Mesendoderm (in vitro differentiated cells): ENCODE results near the gene TXNL4A.

Experiments
- DNase-seq: peaks from one replicate; pipeline ENCODE4 v3.0.0; 2013
- H2AK5ac ChIP-seq: 2 replicates; pipeline ENCODE4 v1.6.1; 2013; ENCODE audit warnings: low read length, inconsistent platforms
- H2BK120ac ChIP-seq: 2 replicates; pipeline ENCODE4 v1.6.1; 2013; ENCODE audit warnings: low read depth, mild to moderate bottlenecking, low read length, moderate library complexity, mixed read lengths
- H2BK15ac ChIP-seq: replicated peaks from 2 replicates; pipeline ENCODE4 v1.6.1; 2013; ENCODE audit warnings: low read depth, mild to moderate bottlenecking, moderate library complexity
- H2BK5ac ChIP-seq: 2 replicates; pipeline ENCODE4 v1.6.1; 2013; ENCODE audit warnings: low read length, inconsistent platforms
- H3K18ac ChIP-seq: 2 replicates; pipeline ENCODE4 v1.6.1; 2013; ENCODE audit warnings: mild to moderate bottlenecking, low read length, mixed read lengths
- H3K23ac ChIP-seq: one replicate; pipeline ENCODE4 v1.6.1; 2013; ENCODE audit warnings: low read length
- H3K27ac ChIP-seq: 2 replicates; pipeline ENCODE4 v1.5.1; 2013; ENCODE audit warnings: low read depth, mild to moderate bottlenecking, inconsistent platforms, low read length, moderate library complexity
- H3K27me3 ChIP-seq: 2 replicates; pipeline ENCODE4 v1.6.1; 2013; ENCODE audit warnings: low read length, control low read depth, mild to moderate bottlenecking, inconsistent platforms; ENCODE audit not compliant: insufficient read depth, poor library complexity
- H3K36me3 ChIP-seq: 2 replicates; pipeline ENCODE4 v1.6.1; 2013; ENCODE audit warnings: low read length, inconsistent platforms; ENCODE audit not compliant: control insufficient read depth, insufficient read depth
- H3K4ac ChIP-seq: one replicate; pipeline ENCODE4 v1.6.1; 2013; ENCODE audit warnings: low read depth, mild to moderate bottlenecking, low read length, moderate library complexity
- H3K4me1 ChIP-seq: 2 replicates; pipeline ENCODE4 v1.6.1; 2013; ENCODE audit warnings: low read depth, low read length, inconsistent platforms; ENCODE audit not compliant: control insufficient read depth
- H3K4me2 ChIP-seq: 2 replicates; pipeline ENCODE4 v1.6.1; 2013; ENCODE audit warnings: low read length
- H3K4me3 ChIP-seq: 2 replicates; pipeline ENCODE4 v1.5.1; 2013; ENCODE audit warnings: mild to moderate bottlenecking, low read length
- H3K56ac ChIP-seq: one replicate; pipeline ENCODE4 v1.6.1; 2013; ENCODE audit warnings: low read length
- H3K79me1 ChIP-seq: 2 replicates; pipeline ENCODE4 v1.6.1; 2013; ENCODE audit warnings: low read length, inconsistent platforms
- H3K79me2 ChIP-seq: 2 replicates; pipeline ENCODE4 v1.6.1; 2013; ENCODE audit warnings: mild to moderate bottlenecking, low read length; ENCODE audit not compliant: control insufficient read depth, insufficient read depth
- H3K9ac ChIP-seq: 2 replicates; pipeline ENCODE4 v1.6.1; 2013; ENCODE audit warnings: low read length, inconsistent platforms
- H4K5ac ChIP-seq: one replicate; pipeline ENCODE4 v1.6.1; 2013; ENCODE audit warnings: low read length
- H4K8ac ChIP-seq: one replicate; pipeline ENCODE4 v1.6.1; 2013; ENCODE audit warnings: low read depth, mild to moderate bottlenecking, control low read depth, low read length, moderate library complexity
- WGBS: extraction: QIAGEN DNeasy Blood & Tissue Kit; methylation state at CpG from one replicate; pipeline ENCODE4 v1.1.7; 2013; ENCODE audit warnings: low lambda C conversion rate, missing lambda C conversion rate; ENCODE audit not compliant: insufficient coverage; ENCODE audit errors: extremely low coverage; 5-methylcytosine and 5-hydroxymethylcytosine counted together

Gene TXNL4A

DNA sequence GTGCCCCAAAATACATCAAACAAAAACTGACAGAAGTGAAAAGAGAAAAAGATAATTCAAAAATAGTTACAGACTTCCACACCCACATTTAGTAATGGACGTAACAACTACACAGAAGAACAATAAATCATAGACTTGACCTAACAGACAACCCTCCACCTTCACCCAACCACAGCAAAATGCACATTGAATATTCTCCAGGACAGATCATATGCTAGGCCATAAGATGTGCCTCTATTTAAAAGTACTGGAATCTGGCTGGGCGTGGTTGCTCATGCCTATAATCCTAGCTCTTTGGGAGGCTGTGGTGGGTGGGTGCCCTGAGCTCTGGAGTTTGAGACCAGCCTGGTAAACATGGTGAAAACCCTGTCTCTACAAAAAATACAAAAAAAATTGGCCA, 56.9 kb downstream of the TXNL4A start:
- no CpG with 5 or more reads among the region's 2 CpGs for WGBS
- H3K18ac ChIP-seq: no peak overlapping the region
- no peaks in the 10 kb centered on the region for H3K36me3 ChIP-seq
- no peak for DNase-seq
- no peak overlapping the region for H3K27ac ChIP-seq
- H3K27me3 ChIP-seq: no peaks in the 10 kb centered on the region
- no peak overlapping the region for H3K23ac ChIP-seq
- no peak overlapping the region for H3K4me2 ChIP-seq
- no peak overlapping the region for H2BK15ac ChIP-seq
- no peaks in the 10 kb centered on the region for H3K79me2 ChIP-seq
- H4K8ac ChIP-seq: no peak overlapping the region
- H2BK120ac ChIP-seq: no peak overlapping the region
- no peak overlapping the region for H3K9ac ChIP-seq
- no peak overlapping the region for H3K4me3 ChIP-seq
- no peak overlapping the region for H3K56ac ChIP-seq
- no peak overlapping the region for H2AK5ac ChIP-seq
- no peak overlapping the region for H2BK5ac ChIP-seq
- no peak overlapping the region for H3K4ac ChIP-seq
- no peaks in the 10 kb centered on the region for H3K79me1 ChIP-seq
- H3K4me1 ChIP-seq: no peaks in the 10 kb centered on the region
- no peak overlapping the region for H4K5ac ChIP-seq

DNA sequence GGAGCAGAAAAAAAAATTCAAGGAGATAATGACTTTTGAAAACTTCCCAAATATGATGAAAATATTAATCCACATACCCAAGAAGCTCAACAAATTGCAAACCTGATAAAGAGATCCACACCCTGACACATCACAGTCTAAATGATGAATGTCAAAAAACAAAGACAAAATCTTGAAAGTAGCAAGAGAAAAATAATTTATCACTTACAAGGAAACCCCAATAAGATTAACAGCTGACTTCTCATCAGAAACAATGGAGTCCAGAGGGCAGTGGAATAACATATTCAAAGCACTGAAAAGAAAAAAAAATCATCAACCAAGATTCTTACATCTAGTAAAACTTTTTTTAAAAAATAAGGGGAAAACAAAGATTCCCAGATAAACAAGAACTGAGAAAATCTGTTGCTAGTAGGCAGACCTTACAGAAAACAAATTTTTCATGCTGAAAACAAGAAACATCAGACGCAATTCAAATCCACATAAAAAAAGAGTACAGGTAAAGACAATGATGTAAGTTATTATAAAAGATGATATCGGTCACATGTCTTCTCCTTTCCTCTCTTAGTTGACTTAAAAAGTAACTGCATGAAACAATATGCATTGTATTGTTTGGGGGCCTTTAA, 58.2 kb downstream of the TXNL4A start:
- no peak overlapping the region for H3K4me3 ChIP-seq
- no peak overlapping the region for H3K9ac ChIP-seq
- no peak overlapping the region for H3K18ac ChIP-seq
- no peak overlapping the region for H2AK5ac ChIP-seq
- no peak for DNase-seq
- H2BK120ac ChIP-seq: no peak overlapping the region
- H3K56ac ChIP-seq: no peak overlapping the region
- no peak overlapping the region for H2BK5ac ChIP-seq
- WGBS: no CpG with 5 or more reads among the region's 2 CpGs
- no peak overlapping the region for H3K27ac ChIP-seq
- no peak overlapping the region for H2BK15ac ChIP-seq
- no peaks in the 10 kb centered on the region for H3K36me3 ChIP-seq
- no peaks in the 10 kb centered on the region for H3K79me2 ChIP-seq
- H3K79me1 ChIP-seq: no peaks in the 10 kb centered on the region
- no peak overlapping the region for H3K23ac ChIP-seq
- H3K4me2 ChIP-seq: no peak overlapping the region
- no peaks in the 10 kb centered on the region for H3K4me1 ChIP-seq
- H4K8ac ChIP-seq: no peak overlapping the region
- H3K27me3 ChIP-seq: no peaks in the 10 kb centered on the region
- H3K4ac ChIP-seq: no peak overlapping the region
- no peak overlapping the region for H4K5ac ChIP-seq

DNA sequence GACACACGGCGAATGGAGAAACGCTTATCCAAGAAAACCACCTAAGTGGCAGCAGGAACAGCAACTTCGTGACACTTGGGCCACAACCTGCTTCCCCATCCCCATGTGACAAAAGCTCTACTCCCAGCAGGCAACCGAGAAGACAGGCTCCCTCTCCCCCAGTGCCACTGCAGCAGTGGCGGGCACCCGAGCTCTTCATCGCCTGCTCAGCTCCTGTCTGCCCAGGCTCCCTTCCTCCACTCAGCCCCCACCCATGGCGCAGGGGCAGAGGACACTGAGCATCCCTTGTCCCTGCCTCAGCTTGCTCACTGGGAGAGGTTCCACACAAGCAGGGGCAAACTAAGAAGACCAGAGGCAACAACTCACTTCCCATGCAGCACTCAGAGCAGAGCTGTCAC, 59.8 kb downstream of the TXNL4A start:
- Histone ChIP-seq H3K4me2 (no peak overlapping the region), H4K8ac (no peak overlapping the region), H3K27ac (no peak overlapping the region), H3K79me1 (no peaks in the 10 kb centered on the region), H2BK5ac (no peak overlapping the region), H3K18ac (no peak overlapping the region), H4K5ac (no peak overlapping the region), H2BK15ac (no peak overlapping the region), H3K23ac (no peak overlapping the region), H3K4me3 (no peak overlapping the region), H3K56ac (no peak overlapping the region), H3K27me3 (no peaks in the 10 kb centered on the region), H3K4me1 (no peaks in the 10 kb centered on the region), H3K36me3 (no peaks in the 10 kb centered on the region), H2BK120ac (no peak overlapping the region), H3K9ac (no peak overlapping the region), H3K4ac (no peak overlapping the region), H3K79me2 (no peaks in the 10 kb centered on the region), H2AK5ac (no peak overlapping the region)
- WGBS: no CpG with 5 or more reads among the region's 9 CpGs
- no peak for DNase-seq

GRCh38 chr18:79927607-79928562, 60.5 kb downstream of the TXNL4A start:
- Histone ChIP-seq H3K9ac (no peak overlapping the region), H2BK120ac (no peak overlapping the region), H3K36me3 (no peaks in the 10 kb centered on the region), H4K8ac (no peak overlapping the region), H3K27me3 (no peaks in the 10 kb centered on the region), H3K18ac (no peak overlapping the region), H2BK5ac (no peak overlapping the region), H3K4me1 (no peaks in the 10 kb centered on the region), H3K79me2 (no peaks in the 10 kb centered on the region), H3K79me1 (no peaks in the 10 kb centered on the region), H3K27ac (no peak overlapping the region), H3K4ac (no peak overlapping the region), H3K4me3 (no peak overlapping the region), H3K56ac (peak overlapping the region; percentile 3), H2AK5ac (no peak overlapping the region), H3K23ac (no peak overlapping the region), H2BK15ac (no peak overlapping the region), H4K5ac (no peak overlapping the region), H3K4me2 (no peak overlapping the region)
- DNase-seq: no peak
- no CpG with 5 or more reads among the region's 25 CpGs for WGBS

DNA sequence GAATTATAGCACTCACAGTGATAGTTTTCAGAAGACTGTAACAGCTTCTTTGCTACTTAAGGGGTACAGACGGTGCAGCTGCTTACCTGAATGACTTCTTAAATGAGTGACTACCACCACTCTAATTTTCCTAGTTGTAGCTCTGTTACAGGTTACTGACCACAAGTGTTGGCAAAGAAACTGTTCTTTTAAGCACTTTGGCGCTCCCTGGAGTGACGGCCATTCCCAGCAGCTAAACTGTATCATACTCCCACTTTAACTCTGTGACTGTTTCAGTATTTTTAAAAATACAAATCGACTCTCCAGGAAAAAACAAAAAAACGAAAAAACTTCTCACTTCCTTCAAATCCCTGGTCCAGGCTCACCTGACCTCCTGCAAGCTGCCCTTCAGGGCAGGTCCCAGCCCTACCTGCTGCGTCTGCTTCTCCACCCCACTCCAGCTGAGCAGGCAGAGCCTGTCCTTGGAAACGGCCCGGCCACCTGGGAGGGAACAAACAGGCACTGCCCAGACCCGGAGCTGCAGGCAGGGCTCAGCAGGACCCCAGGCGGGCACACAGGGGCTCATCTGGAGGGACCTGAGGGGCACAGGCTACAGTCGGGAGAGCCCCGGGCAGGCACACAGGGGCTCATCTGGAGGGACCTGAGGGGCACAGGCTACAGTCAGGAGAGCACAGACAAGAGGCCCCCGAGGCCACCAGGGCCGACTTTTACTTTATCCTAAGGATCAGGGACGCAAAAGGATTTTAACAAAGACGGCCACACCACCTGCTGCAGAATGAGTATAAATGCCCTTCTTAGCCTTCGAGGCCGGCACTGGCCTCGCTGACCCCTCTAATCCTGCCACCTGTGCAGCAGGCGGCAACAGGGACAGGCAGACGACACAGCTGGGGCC, 61.4 kb downstream of the TXNL4A start:
- Histone ChIP-seq H3K4me1 (no peaks in the 10 kb centered on the region), H3K27me3 (no peaks in the 10 kb centered on the region), H3K9ac (no peak overlapping the region), H3K4me2 (no peak overlapping the region), H3K4me3 (no peak overlapping the region), H2AK5ac (no peak overlapping the region), H3K4ac (no peak overlapping the region), H3K18ac (no peak overlapping the region), H2BK15ac (no peak overlapping the region), H2BK5ac (no peak overlapping the region), H3K36me3 (no peaks in the 10 kb centered on the region), H3K56ac (no peak overlapping the region), H4K5ac (no peak overlapping the region), H3K27ac (no peak overlapping the region), H4K8ac (no peak overlapping the region), H3K79me1 (no peaks in the 10 kb centered on the region), H3K79me2 (no peaks in the 10 kb centered on the region), H3K23ac (no peak overlapping the region), H2BK120ac (no peak overlapping the region)
- DNase-seq: no peak
- 100% methylated on average over 2 of the region's 21 CpGs for WGBS
